OCI-LY7 (cell line): ENCODE results near the gene PROB1. TPM values are rescaled to one million over a fixed set of nuclear protein-coding genes. Genes with fewer than 3 reads are reported as not detected.
A peak's percentile ranks its signal among the peaks of the same experiment; 100 is the strongest.

ENCODE experiments used
- BruUV-seq: library from RNA; stranded (reverse); fragments of 400-500 nt; replicated peaks from 2 replicates; lab custom pipeline; 2021; lab: Mats Ljungman, UMichigan
- CTCF ChIA-PET: fragments of 300-600 bp; sonication (Branson Sonifier 250); formaldehyde crosslinking; loops from one replicate; lab custom pipeline; 2022; ENCODE audit warnings: antibody characterized with exemption; ENCODE audit not compliant: unreplicated experiment; lab: Charles Lee
- POLR2A ChIA-PET: fragments of 300-600 bp; sonication (Branson Sonifier 250); formaldehyde crosslinking; loops from one replicate; lab custom pipeline; 2022; ENCODE audit warnings: antibody characterized with exemption; lab: Charles Lee
- DNase-seq: peaks from one replicate; pipeline ENCODE4 v3.0.0-alpha.2; 2015; ENCODE audit warnings: low spot score
- H2AFZ ChIP-seq: fragments of 200-600 bp; sonication (generic), shearing (Covaris generic); 2 replicates; pipeline ENCODE4 v1.6.1; 2014; ENCODE audit warnings: mild to moderate bottlenecking, antibody characterized with exemption, low read length, moderate library complexity
- H3K27ac ChIP-seq: fragments of 200-600 bp; sonication (generic); 2 replicates; pipeline ENCODE4 v1.5.1; 2014; ENCODE audit warnings: mixed run types, low read depth, mild to moderate bottlenecking, moderate library complexity, low read length, inconsistent platforms; ENCODE audit not compliant: poor library complexity, severe bottlenecking
- H3K36me3 ChIP-seq: fragments of 200-600 bp; sonication (generic); 2 replicates; pipeline ENCODE4 v1.6.1; 2014; ENCODE audit warnings: mild to moderate bottlenecking, antibody characterized with exemption, low read length, moderate library complexity, mixed read lengths; ENCODE audit not compliant: insufficient read depth
- H3K4me1 ChIP-seq: fragments of 200-600 bp; sonication (generic); 2 replicates; pipeline ENCODE4 v1.5.1; 2014; ENCODE audit warnings: mild to moderate bottlenecking, low read length; ENCODE audit not compliant: insufficient read depth, poor library complexity, severe bottlenecking
- H3K4me2 ChIP-seq: fragments of 200-600 bp; sonication (generic); 2 replicates; pipeline ENCODE4 v1.6.1; 2014; ENCODE audit warnings: mild to moderate bottlenecking, low read length
- H3K4me3 ChIP-seq: fragments of 200-600 bp; sonication (generic); 2 replicates; pipeline ENCODE4 v1.5.1; 2014; ENCODE audit warnings: mild to moderate bottlenecking, low read depth, low read length; ENCODE audit not compliant: poor library complexity, severe bottlenecking
- H3K79me2 ChIP-seq: fragments of 200-600 bp; sonication (generic); 2 replicates; pipeline ENCODE4 v1.6.1; 2016; ENCODE audit warnings: low read depth, mild to moderate bottlenecking, low read length, moderate library complexity, mixed read lengths; ENCODE audit not compliant: insufficient read depth
- H3K9me2 ChIP-seq: fragments of 200-600 bp; sonication (generic); 2 replicates; pipeline ENCODE4 v1.6.1; 2016; ENCODE audit warnings: mild to moderate bottlenecking, low read length, mixed read lengths; ENCODE audit not compliant: insufficient read depth
- H3K9me3 ChIP-seq: fragments of 200-600 bp; sonication (generic); 2 replicates; pipeline ENCODE4 v1.6.1; 2014; ENCODE audit warnings: mild to moderate bottlenecking, mixed run types, low read length, mixed read lengths
- H4K20me1 ChIP-seq: fragments of 200-600 bp; sonication (generic); 2 replicates; pipeline ENCODE4 v1.6.1; 2014; ENCODE audit warnings: mild to moderate bottlenecking, antibody characterized with exemption, low read length, moderate library complexity, mixed read lengths; ENCODE audit not compliant: insufficient read depth
- EZH2phosphoT487 ChIP-seq: fragments of 200-600 bp; sonication (generic); IDR thresholded peaks from 2 replicates; pipeline ENCODE4 v1.6.1; 2018; ENCODE audit warnings: low read depth, borderline replicate concordance, mild to moderate bottlenecking, mixed run types, antibody characterized with exemption, low read length, moderate library complexity, mixed read lengths
- intact Hi-C: fragments of 100-400 bp; cut with micrococcal nuclease; formaldehyde crosslinking; loops from one replicate; pipeline ENCODE4 v1.10.0; 2022; ENCODE audit not compliant: unreplicated experiment
- total RNA-seq, 2 experiments: library from RNA; depleted of rRNA in 1 of 2; stranded (reverse); fragments of >200 nt in 1 of 2; shearing (Covaris generic) in 1 of 2; gene quantifications; 2 replicates each; pipeline ENCODE4 v1.2.3, GENCODE V29; 2014 to 2022
- TF ChIP-seq, protein P1 (sequence below): fragments of 200-600 bp; sonication (generic); conservative IDR thresholded peaks from 2 replicates; pipeline ENCODE4 v1.5.1; 2014; ENCODE audit warnings: mild to moderate bottlenecking, antibody characterized with exemption, low read length, moderate library complexity, mixed read lengths

The PROB1 gene
- total RNA-seq, 2 experiments from 2014 or later, result 4.6 to 5.9 TPM

- H4K20me1 ChIP-seq, result peaks cover 7% of the 10 kb centered on the region; the same call in 1 of the 2 replicates
- peak overlapping the region; percentile 99 for H3K4me2 ChIP-seq
- H3K36me3 ChIP-seq, result peaks cover 53% of the 10 kb centered on the region
- ChIA-PET POLR2A (interaction anchor here (0.9 kb wide), 1 partner anchor 91 kb away, joined by 3 read pairs; the partner anchor contains the start of gene MATR3), CTCF (no interaction called here)
- H3K4me1 ChIP-seq, result peaks cover 63% of the 10 kb centered on the region
- TF ChIP-seq, protein P1, sequence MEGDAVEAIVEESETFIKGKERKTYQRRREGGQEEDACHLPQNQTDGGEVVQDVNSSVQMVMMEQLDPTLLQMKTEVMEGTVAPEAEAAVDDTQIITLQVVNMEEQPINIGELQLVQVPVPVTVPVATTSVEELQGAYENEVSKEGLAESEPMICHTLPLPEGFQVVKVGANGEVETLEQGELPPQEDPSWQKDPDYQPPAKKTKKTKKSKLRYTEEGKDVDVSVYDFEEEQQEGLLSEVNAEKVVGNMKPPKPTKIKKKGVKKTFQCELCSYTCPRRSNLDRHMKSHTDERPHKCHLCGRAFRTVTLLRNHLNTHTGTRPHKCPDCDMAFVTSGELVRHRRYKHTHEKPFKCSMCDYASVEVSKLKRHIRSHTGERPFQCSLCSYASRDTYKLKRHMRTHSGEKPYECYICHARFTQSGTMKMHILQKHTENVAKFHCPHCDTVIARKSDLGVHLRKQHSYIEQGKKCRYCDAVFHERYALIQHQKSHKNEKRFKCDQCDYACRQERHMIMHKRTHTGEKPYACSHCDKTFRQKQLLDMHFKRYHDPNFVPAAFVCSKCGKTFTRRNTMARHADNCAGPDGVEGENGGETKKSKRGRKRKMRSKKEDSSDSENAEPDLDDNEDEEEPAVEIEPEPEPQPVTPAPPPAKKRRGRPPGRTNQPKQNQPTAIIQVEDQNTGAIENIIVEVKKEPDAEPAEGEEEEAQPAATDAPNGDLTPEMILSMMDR, result no peak
- TF ChIP-seq EZH2phosphoT487, result no peak
- intact Hi-C loops, result no loop called here
- peak overlapping the region; percentile 79 for H3K4me3 ChIP-seq
- no peaks in the 10 kb centered on the region for H3K9me3 ChIP-seq
- H3K79me2 ChIP-seq, result peaks cover 47% of the 10 kb centered on the region
- H2AFZ ChIP-seq, result no peak overlapping the region
- BruUV-seq, result no TSS peak
- no peak for DNase-seq
- H3K9me2 ChIP-seq, result no peaks in the 10 kb centered on the region
- H3K27ac ChIP-seq, result peak overlapping the region; percentile 90
Measured at GRCh38 chr5:139384591-139385051, 10.3 kb downstream of the PROB1 start.

DNA sequence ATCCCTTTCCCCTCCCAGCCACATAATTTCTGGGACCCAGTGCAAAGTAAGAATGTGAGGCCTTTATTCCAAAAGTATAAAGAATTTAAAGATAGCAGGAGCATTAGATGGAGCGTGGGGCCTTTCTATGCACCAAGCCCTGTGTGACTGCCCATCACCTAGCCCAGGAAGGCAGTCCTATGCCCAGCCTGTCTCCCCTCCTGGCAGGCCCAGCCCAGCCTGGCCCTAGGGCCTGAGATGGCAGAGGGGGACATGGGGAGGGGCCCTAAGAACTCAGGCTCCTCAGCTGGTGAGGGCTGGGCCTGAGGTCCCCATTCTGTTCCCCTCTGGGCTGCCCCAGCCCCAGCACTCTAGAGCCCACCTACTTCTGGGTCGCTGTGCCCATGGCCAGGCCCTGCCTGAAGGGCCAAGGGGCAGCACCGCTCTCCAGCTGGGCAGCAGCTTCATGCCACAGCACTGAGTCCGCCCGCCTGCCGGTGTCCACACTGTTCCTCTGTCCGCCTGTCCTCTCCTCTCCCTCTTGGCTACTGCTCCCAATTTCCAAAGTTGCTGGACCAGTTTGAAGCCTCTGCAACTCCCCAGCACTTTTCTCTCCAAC lies 10.8 kb downstream of the PROB1 start:
- ChIA-PET POLR2A (interaction anchor here (0.9 to 1.5 kb wide), 2 partner anchors 91 to 108 kb away, joined by 3 read pairs; partner anchors contain the start of gene MATR3), CTCF (no interaction called here)
- intact Hi-C loops, result loop anchor here (1.0 kb wide), 1 partner anchor 8 kb away; no protein-coding TSS in a partner anchor
- peaks cover 48% of the 10 kb centered on the region for H3K36me3 ChIP-seq
- H3K79me2 ChIP-seq, result peaks cover 41% of the 10 kb centered on the region
- no peak for TF ChIP-seq EZH2phosphoT487
- TF ChIP-seq, protein P1, result no peak
- BruUV-seq, result no TSS peak
- no peak overlapping the region for H2AFZ ChIP-seq
- no peaks in the 10 kb centered on the region for H3K9me3 ChIP-seq
- DNase-seq, result no peak
- peak overlapping the region; percentile 90 for H3K27ac ChIP-seq
- no peaks in the 10 kb centered on the region for H3K9me2 ChIP-seq
- peak overlapping the region; percentile 79 for H3K4me3 ChIP-seq
- H3K4me2 ChIP-seq, result peak overlapping the region; percentile 99
- peaks cover 7% of the 10 kb centered on the region; the same call in 1 of the 2 replicates for H4K20me1 ChIP-seq
- H3K4me1 ChIP-seq, result peaks cover 62% of the 10 kb centered on the region
